PC-9 (cell line): ENCODE results near the gene ATXN7. TPM values are rescaled to one million over a fixed set of nuclear protein-coding genes. Genes with fewer than 3 reads are reported as not detected.

Source experiments
- BruUV-seq: library from RNA; stranded (reverse); fragments of 400-500 nt; replicated peaks from 2 replicates; lab custom pipeline; 2021; lab: Mats Ljungman, UMichigan
- CTCF ChIA-PET: fragments of 300-600 bp; sonication (Branson Sonifier 250); formaldehyde crosslinking; loops from one replicate; lab custom pipeline; 2022; ENCODE audit warnings: antibody characterized with exemption; lab: Charles Lee
- POLR2A ChIA-PET: fragments of 300-600 bp; sonication (Branson Sonifier 250); formaldehyde crosslinking; loops from one replicate; lab custom pipeline; 2022; ENCODE audit warnings: antibody characterized with exemption; ENCODE audit not compliant: unreplicated experiment; lab: Charles Lee
- DNase-seq, 2 experiments: peaks; one replicate each; pipeline versions ENCODE4 v3.0.0 to v3.0.0-alpha.2; 2015 to 2022; ENCODE audit warnings: mixed read lengths in 1 of 2
- H2AFZ ChIP-seq: fragments of 200-600 bp; sonication (generic); 2 replicates; pipeline ENCODE4 v1.8.1; 2017; ENCODE audit warnings: antibody characterized with exemption
- H3F3A ChIP-seq: fragments of 200-600 bp; sonication (generic); 2 replicates; pipeline ENCODE4 v1.8.1; 2017; ENCODE audit warnings: antibody characterized with exemption, mild to moderate bottlenecking, low read depth; ENCODE audit not compliant: insufficient read depth
- H3K27ac ChIP-seq: fragments of 200-600 bp; sonication (generic); 2 replicates; pipeline ENCODE4 v1.6.1; 2016; ENCODE audit warnings: mixed run types
- H3K27me3 ChIP-seq: fragments of 200-600 bp; sonication (generic); 2 replicates; pipeline ENCODE4 v1.6.1; 2016; ENCODE audit warnings: low read depth, mixed run types; ENCODE audit not compliant: insufficient read depth
- H3K36me3 ChIP-seq: fragments of 200-600 bp; sonication (generic); 2 replicates; pipeline ENCODE4 v1.6.1; 2016; ENCODE audit warnings: low read depth, mixed run types
- H3K4me1 ChIP-seq: fragments of 200-600 bp; sonication (generic); replicated peaks from 2 replicates; pipeline ENCODE4 v1.6.1; 2016; ENCODE audit warnings: mixed run types; ENCODE audit not compliant: insufficient read depth
- H3K4me2 ChIP-seq: fragments of 200-600 bp; sonication (generic); 2 replicates; pipeline ENCODE4 v1.6.1; 2017; ENCODE audit warnings: mixed run types
- H3K4me3 ChIP-seq: fragments of 200-600 bp; sonication (generic); 2 replicates; pipeline ENCODE4 v1.6.1; 2016; ENCODE audit warnings: mixed run types
- H3K79me2 ChIP-seq: fragments of 200-600 bp; sonication (generic); 2 replicates; pipeline ENCODE4 v1.6.1; 2017; ENCODE audit warnings: low read depth, mixed run types
- H3K9me2 ChIP-seq: fragments of 200-600 bp; sonication (generic); 2 replicates; pipeline ENCODE4 v1.8.1; 2017; ENCODE audit warnings: mild to moderate bottlenecking; ENCODE audit not compliant: insufficient read depth
- H3K9me3 ChIP-seq: fragments of 200-600 bp; sonication (generic); 2 replicates; pipeline ENCODE4 v1.8.1; 2016; ENCODE audit warnings: low read depth; ENCODE audit not compliant: insufficient read depth
- H4K20me1 ChIP-seq: fragments of 200-600 bp; sonication (generic); 2 replicates; pipeline ENCODE4 v1.8.1; 2017; ENCODE audit not compliant: insufficient read depth
- CTCF ChIP-seq: fragments of 200-600 bp; sonication (generic); conservative IDR thresholded peaks from 2 replicates; pipeline ENCODE4 v1.6.1; 2017; ENCODE audit warnings: mixed run types, antibody characterized with exemption, mild to moderate bottlenecking, moderate library complexity
- EZH2 ChIP-seq: fragments of 200-600 bp; sonication (generic); IDR thresholded peaks from 2 replicates; pipeline ENCODE4 v1.8.0; 2017; ENCODE audit warnings: antibody characterized with exemption, low read depth
- intact Hi-C: fragments of 100-400 bp; cut with micrococcal nuclease; formaldehyde crosslinking; loops from one replicate; pipeline ENCODE4 v1.10.0; 2022; ENCODE audit not compliant: unreplicated experiment
- total RNA-seq: library from RNA; stranded (reverse); gene quantifications from 2 replicates; pipeline ENCODE4 v1.2.3, GENCODE V29; 2021

The ATXN7 gene
- total RNA-seq, 1 experiment from 2014 or later = 27.7 TPM

- Histone ChIP-seq H3F3A (no peaks in the 10 kb centered on the region), H3K79me2 (no peaks in the 10 kb centered on the region), H3K4me1 (no peaks in the 10 kb centered on the region), H3K4me2 (no peak overlapping the region), H2AFZ (no peak overlapping the region), H3K36me3 (peaks cover 3% of the 10 kb centered on the region; the same call in 1 of the 2 replicates), H3K9me3 (no peaks in the 10 kb centered on the region), H3K9me2 (no peaks in the 10 kb centered on the region), H3K4me3 (no peak overlapping the region), H3K27me3 (no peaks in the 10 kb centered on the region), H4K20me1 (peaks cover 4% of the 10 kb centered on the region; the same call in 1 of the 2 replicates), H3K27ac (no peak overlapping the region)
- ChIA-PET CTCF (no interaction called here), POLR2A (interaction anchor here (0.8 kb wide), 1 partner anchor 24 kb away, joined by 5 read pairs; no protein-coding TSS in a partner anchor)
- no peak for TF ChIP-seq EZH2
- TF ChIP-seq CTCF = no peak
- BruUV-seq = no TSS peak
- DNase-seq = no peak
- intact Hi-C loops = no loop called here
Observed at GRCh38 chr3:63986146-63986545, 122.5 kb downstream of the ATXN7 start.

- no peaks in the 10 kb centered on the region for H3K9me2 ChIP-seq
- TF ChIP-seq CTCF (no peak), EZH2 (no peak)
- H3K4me3 ChIP-seq = no peak overlapping the region
- no peaks in the 10 kb centered on the region for H3F3A ChIP-seq
- ChIA-PET POLR2A (interaction anchor here (0.8 kb wide), 1 partner anchor 24 kb away, joined by 5 read pairs; no protein-coding TSS in a partner anchor), CTCF (no interaction called here)
- H3K27ac ChIP-seq = no peak overlapping the region
- BruUV-seq = no TSS peak
- intact Hi-C loops = no loop called here
- no peaks in the 10 kb centered on the region for H3K79me2 ChIP-seq
- no peak for DNase-seq
- no peaks in the 10 kb centered on the region for H3K9me3 ChIP-seq
- peaks cover 4% of the 10 kb centered on the region; the same call in 1 of the 2 replicates for H4K20me1 ChIP-seq
- no peaks in the 10 kb centered on the region for H3K27me3 ChIP-seq
- no peak overlapping the region for H3K4me2 ChIP-seq
- H3K36me3 ChIP-seq = peaks cover 3% of the 10 kb centered on the region; the same call in 1 of the 2 replicates
- no peak overlapping the region for H2AFZ ChIP-seq
- no peaks in the 10 kb centered on the region for H3K4me1 ChIP-seq
Observed at GRCh38 chr3:63986831-63987230, 123.2 kb downstream of the ATXN7 start.

- CTCF ChIA-PET = no interaction called here
- no peak overlapping the region for H3K27ac ChIP-seq
Observed at GRCh38 chr3:63988943-63989342, 125.3 kb downstream of the ATXN7 start.

More at GRCh38 chr3:63988943-63989342, 125.3 kb downstream of the ATXN7 start:
- Histone ChIP-seq H3K4me2 (no peak overlapping the region), H3K4me3 (no peak overlapping the region), H3K36me3 (peaks cover 3% of the 10 kb centered on the region; the same call in 1 of the 2 replicates), H4K20me1 (peaks cover 4% of the 10 kb centered on the region; the same call in 1 of the 2 replicates), H3K9me2 (no peaks in the 10 kb centered on the region), H3K27me3 (no peaks in the 10 kb centered on the region), H3K9me3 (no peaks in the 10 kb centered on the region), H3F3A (no peaks in the 10 kb centered on the region), H2AFZ (no peak overlapping the region), H3K79me2 (no peaks in the 10 kb centered on the region), H3K4me1 (no peaks in the 10 kb centered on the region)
- POLR2A ChIA-PET = no interaction called here
- intact Hi-C loops = no loop called here
- no peak for DNase-seq
- TF ChIP-seq CTCF (no peak), EZH2 (no peak)
- BruUV-seq = no TSS peak
